ENCODE data around the gene NCMAP.
A peak's percentile ranks its signal among the peaks of the same experiment; 100 is the strongest.
"Not testable (repeated sequence)": the region's sequence is repeated elsewhere in the genome, so short reads cannot be mapped to it uniquely, and the experiment has no call there.

NCMAP gene

GRCh38 chr1:24541711-24542346 is 14.1 kb upstream of the NCMAP start:
- DNase-seq (ENCODE audit: low spot score) = peak; percentile 36

DNA sequence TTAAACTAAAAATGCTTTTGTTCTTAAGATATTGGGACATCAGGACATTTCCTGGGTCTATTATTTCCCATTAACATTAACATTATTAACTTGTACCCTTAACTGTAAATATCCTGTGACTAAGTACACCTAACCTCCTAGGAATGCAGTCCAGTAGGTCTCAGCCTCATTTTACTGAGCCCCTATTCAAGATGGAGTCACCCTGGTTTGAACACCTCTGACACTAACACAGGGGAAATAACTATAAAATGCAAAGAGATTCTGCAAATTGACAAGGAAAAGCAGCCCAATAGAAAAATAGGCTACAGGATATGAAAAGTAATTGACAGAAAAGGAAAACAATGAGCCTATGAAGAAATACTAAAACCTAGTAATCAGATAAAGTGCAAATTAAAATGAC is 11.6 kb upstream of the NCMAP start:
- DNase-seq (ENCODE audit: low spot score) = peak; percentile 87

- no peak for DNase-seq (ENCODE audit: low spot score)
Observed at GRCh38 chr1:24545662-24546061, 10.2 kb upstream of the NCMAP start.

DNA sequence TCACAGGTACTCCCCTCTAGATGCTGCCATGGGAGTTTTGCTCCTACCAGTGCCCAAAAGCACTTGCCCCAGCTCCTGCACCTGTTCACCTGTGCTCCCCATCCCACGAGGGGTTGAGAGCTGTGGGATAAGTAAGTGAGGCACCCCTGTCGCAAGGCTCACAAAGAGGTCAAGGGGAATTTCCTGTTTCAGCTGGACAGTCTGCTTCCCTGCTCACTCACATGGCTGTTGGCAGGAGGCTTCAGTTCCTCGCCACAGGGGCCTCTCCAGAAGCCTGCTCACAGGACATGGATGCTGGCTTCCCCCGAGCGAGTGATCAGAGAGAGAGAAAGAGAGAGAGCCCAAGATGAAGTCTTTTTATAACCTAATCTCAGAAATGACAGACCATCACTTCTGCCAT is 8.7 kb upstream of the NCMAP start:
- peak; percentile 26 for DNase-seq (ENCODE audit: low spot score)

- no peak for DNase-seq (ENCODE audit: low spot score)
Observed at GRCh38 chr1:24548070-24548469, 7.8 kb upstream of the NCMAP start.

GRCh38 chr1:24549210-24549609 is 6.7 kb upstream of the NCMAP start:
- not testable (repeated sequence) for DNase-seq (ENCODE audit: low spot score)

- DNase-seq (ENCODE audit: low spot score) = no peak
Observed at GRCh38 chr1:24551290-24551959, 4.5 kb upstream of the NCMAP start.

DNA sequence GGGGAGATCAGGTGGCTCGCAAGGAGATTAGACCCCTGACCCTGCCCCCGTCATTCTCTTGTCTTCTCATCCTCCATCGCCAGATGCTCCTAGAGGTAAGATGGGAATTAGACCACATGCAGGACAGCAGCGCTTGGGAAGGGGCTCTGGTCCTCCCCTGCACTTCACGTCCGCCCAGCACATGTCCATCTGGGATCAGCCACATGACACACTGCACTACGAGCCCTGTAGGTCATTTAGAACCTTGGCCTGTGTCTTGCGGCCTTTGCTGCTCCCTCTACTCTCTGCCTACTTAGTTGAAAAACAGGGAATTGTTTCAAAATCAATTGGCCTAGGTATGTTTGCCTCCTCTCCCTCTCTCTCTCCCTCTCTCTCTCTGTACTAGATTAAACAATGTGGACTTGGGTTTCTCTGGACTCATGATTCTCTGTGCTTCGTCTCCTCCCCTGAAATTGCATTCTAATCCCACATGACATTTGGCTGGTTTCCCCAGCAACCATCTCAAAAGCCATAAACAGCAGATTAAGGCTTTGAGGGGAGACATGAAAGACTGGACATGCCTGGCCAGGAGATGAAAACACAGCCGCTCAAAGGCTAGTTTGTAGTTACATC is 3.8 kb upstream of the NCMAP start:
- DNase-seq (ENCODE audit: low spot score) = no peak

DNA sequence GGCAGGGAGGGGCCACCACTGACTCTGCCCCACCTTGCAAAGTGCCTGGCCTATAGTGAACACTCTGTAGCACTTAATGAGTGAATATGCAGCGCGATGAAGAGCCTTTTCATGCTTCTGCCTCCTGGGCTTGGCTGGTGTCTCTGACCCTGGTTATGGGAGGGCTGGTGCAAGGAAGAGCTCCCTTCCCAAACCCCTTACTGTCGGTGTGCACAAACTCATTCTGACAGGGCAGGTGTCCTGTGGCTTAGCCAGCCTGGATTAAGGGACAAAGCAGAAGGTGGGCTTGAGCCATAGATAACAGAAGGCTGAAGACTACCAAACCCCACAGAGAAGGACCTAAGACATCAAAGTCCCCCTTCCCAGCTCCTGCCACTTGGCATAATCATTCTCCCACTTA is 2.0 kb upstream of the NCMAP start:
- no peak for DNase-seq (ENCODE audit: low spot score)

DNA sequence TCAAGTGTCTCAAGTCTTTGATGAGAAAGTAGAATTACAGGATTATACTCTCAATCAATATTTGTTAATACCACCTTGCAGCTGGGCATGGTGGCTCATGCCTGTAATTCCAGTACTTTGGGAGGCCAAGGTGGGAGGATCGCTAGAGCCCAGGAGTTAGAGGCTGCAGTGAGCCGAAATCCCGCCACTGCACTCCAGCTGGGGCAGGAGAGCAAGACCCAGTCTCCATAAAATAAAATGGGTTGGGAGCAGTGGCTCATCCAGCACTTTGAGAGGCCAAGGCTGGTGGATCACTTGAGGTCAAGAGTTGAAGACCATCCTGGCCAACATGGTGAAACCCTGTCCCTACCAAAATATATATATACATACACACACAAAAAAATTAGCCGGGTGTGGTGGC is 1.2 kb upstream of the NCMAP start:
- DNase-seq (ENCODE audit: low spot score) = no peak

GRCh38 chr1:24556414-24556795 is 518 bp downstream of the NCMAP start:
- no peak for DNase-seq (ENCODE audit: low spot score)

- DNase-seq (ENCODE audit: low spot score) = no peak
Observed at GRCh38 chr1:24557220-24557619, 1.3 kb downstream of the NCMAP start.

DNA sequence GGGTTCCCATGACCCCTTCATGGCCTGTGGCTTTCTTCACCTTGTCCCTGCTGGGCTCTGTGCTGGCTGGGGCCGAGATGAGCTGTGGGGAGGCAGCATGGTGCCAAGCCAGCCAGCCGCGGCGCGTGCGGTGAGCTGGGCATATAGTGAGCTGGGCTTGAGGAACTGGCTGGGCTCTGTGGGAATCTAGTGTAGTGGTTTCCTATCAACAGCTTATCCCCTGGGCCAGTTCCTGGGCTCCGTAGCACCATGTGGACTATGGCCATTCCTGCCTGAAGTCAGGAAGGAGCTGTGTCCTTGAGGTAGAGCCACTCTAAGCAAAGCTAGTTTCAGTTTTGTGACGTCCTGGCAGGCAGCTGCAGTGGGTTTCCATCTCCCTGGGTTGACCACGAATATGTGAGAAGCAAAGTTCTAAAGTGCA is 1.8 kb downstream of the NCMAP start:
- peak; percentile 32 for DNase-seq (ENCODE audit: low spot score)

DNA sequence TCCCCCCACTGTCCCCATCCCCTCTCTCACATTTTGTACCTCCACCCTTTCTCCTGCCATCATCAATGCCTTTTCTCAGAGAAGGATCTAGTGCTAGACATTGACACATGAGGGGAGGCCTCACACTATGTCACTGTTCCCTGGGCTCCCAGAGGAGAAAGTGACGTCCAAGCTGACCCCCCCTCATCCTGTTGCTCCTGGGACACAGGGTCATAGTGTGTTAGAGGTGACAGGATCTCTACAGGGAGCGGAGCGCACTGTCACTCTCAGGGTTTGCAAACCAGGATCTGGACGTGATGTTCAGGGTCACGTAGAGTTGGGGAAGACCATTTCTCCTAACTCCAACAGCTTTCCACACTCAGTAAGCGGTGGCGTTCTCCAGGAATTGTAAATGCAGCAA is 2.6 kb downstream of the NCMAP start:
- DNase-seq (ENCODE audit: low spot score) = no peak

DNA sequence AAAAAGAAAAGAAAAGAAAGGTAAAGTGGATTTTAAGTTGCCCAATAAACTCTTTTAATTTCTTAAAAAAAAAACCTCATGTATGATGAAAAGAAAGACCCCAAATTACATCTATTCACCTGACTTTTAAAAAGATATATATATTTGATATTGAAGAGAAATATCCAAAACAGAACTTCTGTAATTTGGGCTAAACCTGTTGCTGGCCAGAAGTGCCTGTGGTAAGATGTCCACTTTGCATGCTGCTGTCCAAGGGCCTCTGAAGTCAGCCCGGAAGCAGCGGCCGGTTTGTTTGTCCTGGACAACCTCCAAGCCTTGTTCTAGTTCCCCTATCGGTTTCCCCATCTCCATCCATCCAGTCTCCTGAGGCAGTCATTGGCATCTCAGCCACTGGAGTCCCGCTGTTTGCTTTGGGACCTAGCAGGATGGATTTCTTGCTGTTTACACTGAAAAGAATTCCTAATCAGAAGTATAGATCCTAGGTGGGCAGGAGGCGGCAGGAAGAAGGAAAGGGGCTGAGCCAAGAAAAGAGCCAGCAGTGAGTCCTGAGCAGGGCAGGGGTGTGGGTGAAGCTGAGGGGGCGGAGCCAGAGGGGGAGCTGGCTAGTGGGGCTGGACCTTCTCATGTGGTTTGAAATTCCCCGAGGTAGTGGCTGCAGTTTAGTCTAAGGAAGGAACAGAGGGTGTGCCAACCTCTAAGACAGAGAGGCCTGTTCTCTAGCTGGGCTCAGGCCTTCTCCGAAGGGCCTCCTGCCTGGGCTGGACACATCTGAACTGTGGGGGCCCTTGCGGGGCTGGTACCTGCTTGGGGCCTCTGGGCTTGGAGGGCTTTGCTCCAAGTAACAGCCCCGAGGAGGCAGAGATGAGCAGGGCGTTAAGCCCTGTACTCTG is 3.3 kb downstream of the NCMAP start:
- DNase-seq (ENCODE audit: low spot score) = peak; percentile 90

DNA sequence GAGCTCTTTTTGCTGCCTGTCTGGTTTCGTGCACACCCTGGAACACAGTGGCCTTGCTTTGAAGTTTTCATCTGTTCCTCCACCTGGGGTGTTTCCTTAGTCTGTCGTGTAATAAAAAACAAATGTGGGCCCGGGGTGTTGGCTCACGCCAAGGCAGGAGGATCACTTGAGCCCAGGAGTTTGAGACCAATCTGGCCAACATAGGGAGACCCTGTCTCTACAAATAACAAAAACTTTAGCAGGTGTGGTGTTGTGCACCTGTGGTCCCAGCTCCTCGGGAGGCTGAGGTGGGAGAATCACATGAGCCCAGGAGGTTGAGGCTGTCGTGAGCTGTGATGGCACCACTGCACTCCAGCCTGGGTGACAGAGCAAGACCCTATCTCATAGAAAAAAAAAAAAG is 4.5 kb downstream of the NCMAP start:
- DNase-seq (ENCODE audit: low spot score) = no peak

GRCh38 chr1:24562625-24563024 is 6.7 kb downstream of the NCMAP start:
- peak; percentile 92 for DNase-seq (ENCODE audit: low spot score)

DNA sequence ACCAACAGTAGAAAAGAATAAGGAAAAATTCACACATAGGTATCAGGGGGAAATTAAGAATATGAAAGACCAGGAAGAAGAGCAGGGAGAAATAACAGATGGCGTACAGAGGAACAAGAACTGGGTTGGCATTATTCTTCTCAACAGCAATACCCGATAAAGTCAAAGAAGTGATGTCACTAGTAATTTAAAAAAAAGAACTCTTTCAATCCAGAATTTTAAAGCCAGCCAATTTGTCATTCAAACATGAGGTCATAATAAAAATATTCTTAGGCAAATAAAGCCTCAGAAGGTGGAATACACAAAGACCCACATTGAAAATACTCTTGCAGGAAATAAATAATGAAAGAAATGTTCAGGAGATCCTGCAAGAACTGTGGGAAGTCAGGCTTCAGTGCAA is 8.8 kb downstream of the NCMAP start:
- DNase-seq (ENCODE audit: low spot score) = no peak

DNA sequence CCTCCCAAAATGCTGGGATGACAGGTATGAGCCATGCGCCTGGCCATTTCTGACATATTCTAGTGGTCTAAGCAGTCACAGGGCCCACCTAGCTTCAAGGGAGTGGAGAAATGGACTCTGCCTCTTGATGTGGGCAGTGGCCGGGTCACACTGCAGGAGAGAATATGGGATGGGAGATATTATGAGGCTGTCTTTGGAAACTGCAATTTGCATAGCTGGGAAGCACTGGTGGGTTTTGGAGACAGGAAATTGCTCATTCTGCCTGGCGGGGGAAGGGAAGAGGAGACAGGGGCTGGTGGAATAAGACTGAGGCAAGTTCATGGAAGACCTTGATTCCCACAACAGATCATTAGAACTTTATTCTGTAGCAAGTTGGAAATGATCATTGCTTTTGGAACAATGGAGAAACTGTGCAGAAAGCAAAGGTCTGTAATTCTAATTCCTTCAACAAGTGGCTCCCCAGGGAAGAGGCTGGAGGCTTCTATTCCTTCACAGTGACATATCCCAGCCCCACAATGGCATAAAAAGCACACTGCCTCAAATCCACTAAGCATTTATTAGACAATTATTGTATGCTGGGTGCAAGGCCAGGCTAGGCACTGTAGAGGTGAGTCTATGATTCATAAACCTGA is 10.5 kb downstream of the NCMAP start:
- DNase-seq (ENCODE audit: low spot score) = peak; percentile 63

DNA sequence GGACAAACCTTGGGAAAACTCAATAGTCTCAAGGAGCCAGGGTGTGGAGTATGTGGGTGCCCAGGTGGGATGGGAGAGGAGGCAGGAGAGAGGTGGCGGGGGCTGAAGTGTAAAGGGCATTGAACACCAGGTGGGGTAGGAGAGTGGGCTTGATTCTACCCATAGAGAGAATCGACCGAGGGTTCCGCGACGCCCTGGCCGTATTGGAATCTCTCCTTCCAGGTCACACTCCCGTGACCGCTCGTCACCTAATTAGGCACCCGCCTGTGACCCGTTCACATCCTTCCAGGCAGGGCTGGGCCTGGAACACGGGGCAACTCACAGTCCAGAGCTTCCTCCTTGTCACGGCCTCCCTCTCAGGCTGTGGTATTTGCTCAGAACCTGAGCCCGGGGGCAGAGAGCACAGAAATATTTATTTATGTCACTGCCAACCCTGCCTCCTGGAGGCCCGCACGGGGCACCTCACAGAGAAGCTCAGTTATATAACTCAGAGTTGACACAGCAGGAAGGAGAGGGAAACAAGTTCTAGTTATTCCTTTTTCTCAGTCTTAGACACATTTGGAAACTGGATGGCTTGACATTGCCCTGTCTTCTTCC is 12.0 kb downstream of the NCMAP start:
- peak; percentile 85 for DNase-seq (ENCODE audit: low spot score)

DNA sequence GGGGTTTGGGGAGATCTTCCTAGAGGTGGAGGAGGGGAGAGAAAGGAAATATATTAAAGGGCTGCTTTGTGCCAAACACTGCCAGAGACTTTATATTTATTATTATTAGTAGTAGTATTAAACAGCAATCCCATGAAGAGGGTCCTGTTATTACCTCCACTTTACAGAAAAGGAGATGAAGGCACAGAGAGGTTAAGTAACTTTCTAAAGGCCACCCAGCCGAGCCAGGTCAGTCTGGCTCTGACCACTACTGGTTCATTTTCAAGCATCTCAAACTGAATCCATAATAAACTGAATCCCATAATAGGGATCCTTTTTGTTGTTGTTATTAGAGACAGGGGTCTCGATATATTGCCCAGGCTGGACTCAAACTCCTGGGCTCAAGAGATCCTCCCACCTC is 12.6 kb downstream of the NCMAP start:
- DNase-seq (ENCODE audit: low spot score) = no peak

All from kidney tubule cell (primary cell).